Transverse colon (tissue), 4 donors: ENCODE results near the gene IL1RAPL1.

Experiments
- CTCF ChIP-seq, 5 experiments: fragments of 200-600 bp in 3 of 5; fragments of 450-650 bp in 2 of 5; sonication (generic) in 3 of 5; IDR thresholded peaks; 1 replicate in 2 of 5; 2 replicates in 3 of 5; pipeline ENCODE4 v1.5.1; 2016 to 2017; ENCODE audit warnings: antibody characterized with exemption in 5 of 5, inconsistent platforms in 3 of 5, mild to moderate bottlenecking in 2 of 5, moderate library complexity in 1 of 5
- EP300 ChIP-seq: sonication (generic); formaldehyde crosslinking; IDR thresholded peaks from one replicate; pipeline ENCODE4 v1.6.1; 2017; ENCODE audit warnings: antibody characterized with exemption, low read depth
- POLR2A ChIP-seq: fragments of 450-650 bp; IDR thresholded peaks from one replicate; pipeline ENCODE4 v1.6.1; 2016; ENCODE audit warnings: antibody characterized with exemption, mild to moderate bottlenecking, moderate library complexity
- POLR2AphosphoS5 ChIP-seq, 3 donors: sonication (generic); formaldehyde crosslinking; IDR thresholded peaks; one replicate each; pipeline ENCODE4 v1.6.1; 2016; ENCODE audit warnings: antibody characterized with exemption in 3 of 3

- no peak for TF ChIP-seq CTCF (IDR thresholded peaks at IDR 0.05)
- TF ChIP-seq POLR2AphosphoS5 (IDR thresholded peaks at IDR 0.05): no peak
- no peak for TF ChIP-seq POLR2A
- TF ChIP-seq EP300: no peak
Observed at GRCh38 chrX:29143756-29144155, 556.5 kb downstream of the IL1RAPL1 start.
